A549 (cell line): ENCODE data around the gene MAN1C1.

ENCODE experiments used
- CHD2 ChIP-seq: fragments of 150-350 bp; IDR thresholded peaks from 2 replicates; pipeline ENCODE4 v1.6.1; 2014; ENCODE audit warnings: low read length; ENCODE audit not compliant: partially characterized antibody
- CTCF ChIP-seq: fragments of >200 bp; sonication (Bioruptor Twin); formaldehyde crosslinking; IDR thresholded peaks from 3 replicates; pipeline ENCODE4 v1.5.1; 2016

- TF ChIP-seq CTCF (no peak), CHD2 (no peak)
Measured at GRCh38 chr1:25697435-25698217, 81.0 kb downstream of the MAN1C1 start.
